Measurements from ENCODE around the gene RITA1. TPM values are rescaled to one million over a fixed set of nuclear protein-coding genes. Genes with fewer than 3 reads are reported as not detected.

RITA1 gene
- polyA plus RNA-seq, 2 of the 4 experiments (the other 2 are of a cell fraction): 18.6 to 20.5 TPM

GRCh38 chr12:113185180-113186032, at the start of gene RITA1, which contains the start of gene DDX54 (continued):
- no peak; the same call in 1 of the 2 replicates for TF ChIP-seq HOXA7 (CRISPR knock-in tag; IDR thresholded peaks at IDR 0.05)
- TF ChIP-seq HEYL (CRISPR knock-in tag; IDR thresholded peaks at IDR 0.05): no peak
- TF ChIP-seq ESRRA (IDR thresholded peaks at IDR 0.05; ENCODE audit: borderline replicate concordance, low read length): no peak
- TF ChIP-seq NR3C1 (IDR thresholded peaks at IDR 0.05): no peak
- TF ChIP-seq BCL3 (IDR thresholded peaks at IDR 0.05): peak; percentile 62
- TF ChIP-seq TP53 (CRISPR knock-in tag; IDR thresholded peaks at IDR 0.05): peak; percentile 83
- TF ChIP-seq JUN (IDR thresholded peaks at IDR 0.05): peak; percentile 83 to 92
- TF ChIP-seq REST (IDR thresholded peaks at IDR 0.05): no peak
- no peak for TF ChIP-seq ELK1 (IDR thresholded peaks at IDR 0.05; ENCODE audit: low read depth, low read length)
- no peak for TF ChIP-seq CHD4 (IDR thresholded peaks at IDR 0.05; ENCODE audit: borderline replicate concordance)
- no peak for TF ChIP-seq RARB (CRISPR knock-in tag; IDR thresholded peaks at IDR 0.05)
- TF ChIP-seq NPAS2 (CRISPR knock-in tag; IDR thresholded peaks at IDR 0.05; ENCODE audit: borderline replicate concordance): no peak
- TF ChIP-seq USF2 (IDR thresholded peaks at IDR 0.05): peak; percentile 96
- TF ChIP-seq MAFK (IDR thresholded peaks at IDR 0.05; ENCODE audit: partially characterized antibody): no peak
- TF ChIP-seq CTCF (IDR thresholded peaks at IDR 0.05): no peak
- TF ChIP-seq NFE2L2 (conservative IDR thresholded peaks at IDR 0.05; ENCODE audit: low read length): no peak
- TF ChIP-seq EP300 (IDR thresholded peaks at IDR 0.05): no peak
- peak; percentile 78; the same call in 1 of the 2 replicates for TF ChIP-seq POLR2A (IDR thresholded peaks at IDR 0.05; ENCODE audit: low read length)
- TF ChIP-seq ZNF302 (CRISPR knock-in tag; IDR thresholded peaks at IDR 0.05): no peak
